AML-193 (cell line): Measurements from ENCODE around the gene RAX2.
"Not testable (repeated sequence)": the region's sequence is repeated elsewhere in the genome, so short reads cannot be mapped to it uniquely, and the experiment has no call there.

ENCODE experiments used
- DNase-seq, 2 experiments: peaks; one replicate each; lab custom pipeline; 2025; lab: John Stamatoyannopoulos, UW

Gene RAX2

GRCh38 chr19:3760871-3761361, 11.1 kb downstream of the RAX2 start:
- no peak for DNase-seq

- no peak for DNase-seq
Observed at GRCh38 chr19:3759482-3760254, 12.4 kb downstream of the RAX2 start.

GRCh38 chr19:3758297-3758696, 13.7 kb downstream of the RAX2 start:
- not testable (repeated sequence) for DNase-seq

GRCh38 chr19:3757705-3758104, 14.3 kb downstream of the RAX2 start:
- DNase-seq = not testable (repeated sequence)

GRCh38 chr19:3753631-3754410, 18.2 kb downstream of the RAX2 start:
- DNase-seq = no peak

- DNase-seq = no peak
Observed at GRCh38 chr19:3752492-3752891, 19.5 kb downstream of the RAX2 start.

- DNase-seq = no peak
Observed at GRCh38 chr19:3751236-3751635, 20.8 kb downstream of the RAX2 start.

GRCh38 chr19:3750211-3750610, 21.8 kb downstream of the RAX2 start:
- DNase-seq = no peak

- DNase-seq = no peak
Observed at GRCh38 chr19:3748965-3749364, 23.1 kb downstream of the RAX2 start.

GRCh38 chr19:3746371-3747056, 25.5 kb downstream of the RAX2 start:
- no peak for DNase-seq

GRCh38 chr19:3745363-3746045, 26.5 kb downstream of the RAX2 start:
- DNase-seq = no peak

GRCh38 chr19:3743486-3743885, 28.5 kb downstream of the RAX2 start:
- DNase-seq = peak; percentile 1 to 16

- no peak for DNase-seq
Observed at GRCh38 chr19:3740431-3740830, 31.6 kb downstream of the RAX2 start.

- DNase-seq = no peak
Observed at GRCh38 chr19:3738477-3739220, 33.4 kb downstream of the RAX2 start.

- no peak for DNase-seq
Observed at GRCh38 chr19:3737487-3738205, 34.4 kb downstream of the RAX2 start.

- no peak for DNase-seq
Observed at GRCh38 chr19:3736106-3736724, 35.8 kb downstream of the RAX2 start.

GRCh38 chr19:3734310-3734600, 37.8 kb downstream of the RAX2 start:
- DNase-seq = no peak

- no peak for DNase-seq
Observed at GRCh38 chr19:3733549-3734309, 38.3 kb downstream of the RAX2 start.

- DNase-seq = peak; percentile 1 to 5
Observed at GRCh38 chr19:3732108-3732507, 39.9 kb downstream of the RAX2 start.
